ENCODE results near the gene GBX1.

DNA sequence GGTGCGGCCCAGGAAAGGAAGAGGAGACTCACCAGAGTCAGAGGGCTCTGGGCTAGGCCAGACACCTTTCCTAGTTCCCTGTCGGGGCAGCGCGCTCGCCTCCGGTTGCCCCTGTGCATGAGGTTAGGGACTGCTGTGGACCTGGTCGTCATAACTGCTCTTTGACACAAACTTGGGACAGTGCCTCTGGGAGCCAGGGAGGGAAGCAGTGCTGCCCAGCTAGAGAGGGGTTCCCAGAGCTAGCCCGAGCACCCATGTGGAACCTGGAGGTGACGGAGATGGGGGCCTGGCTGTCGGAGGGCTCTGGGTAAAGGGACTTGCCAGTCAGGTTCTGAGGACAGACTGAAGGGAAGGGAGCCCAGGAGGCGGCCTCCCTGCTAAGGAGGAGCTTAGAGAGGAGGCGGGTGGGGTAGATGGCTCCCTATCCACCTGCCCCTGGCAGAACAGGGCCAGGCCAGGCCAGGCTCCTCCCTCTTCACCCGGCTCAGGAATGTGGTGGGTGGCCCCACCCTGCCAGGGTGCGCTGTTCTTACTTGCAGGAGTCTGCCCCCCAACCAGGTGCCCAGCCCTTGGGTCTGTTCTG, 51.6 kb downstream of the GBX1 start:
- TF ChIP-seq POLR2AphosphoS5 (IDR thresholded peaks at IDR 0.05; ENCODE audit: low read depth, low read length) = no peak
- TF ChIP-seq, protein P1, sequence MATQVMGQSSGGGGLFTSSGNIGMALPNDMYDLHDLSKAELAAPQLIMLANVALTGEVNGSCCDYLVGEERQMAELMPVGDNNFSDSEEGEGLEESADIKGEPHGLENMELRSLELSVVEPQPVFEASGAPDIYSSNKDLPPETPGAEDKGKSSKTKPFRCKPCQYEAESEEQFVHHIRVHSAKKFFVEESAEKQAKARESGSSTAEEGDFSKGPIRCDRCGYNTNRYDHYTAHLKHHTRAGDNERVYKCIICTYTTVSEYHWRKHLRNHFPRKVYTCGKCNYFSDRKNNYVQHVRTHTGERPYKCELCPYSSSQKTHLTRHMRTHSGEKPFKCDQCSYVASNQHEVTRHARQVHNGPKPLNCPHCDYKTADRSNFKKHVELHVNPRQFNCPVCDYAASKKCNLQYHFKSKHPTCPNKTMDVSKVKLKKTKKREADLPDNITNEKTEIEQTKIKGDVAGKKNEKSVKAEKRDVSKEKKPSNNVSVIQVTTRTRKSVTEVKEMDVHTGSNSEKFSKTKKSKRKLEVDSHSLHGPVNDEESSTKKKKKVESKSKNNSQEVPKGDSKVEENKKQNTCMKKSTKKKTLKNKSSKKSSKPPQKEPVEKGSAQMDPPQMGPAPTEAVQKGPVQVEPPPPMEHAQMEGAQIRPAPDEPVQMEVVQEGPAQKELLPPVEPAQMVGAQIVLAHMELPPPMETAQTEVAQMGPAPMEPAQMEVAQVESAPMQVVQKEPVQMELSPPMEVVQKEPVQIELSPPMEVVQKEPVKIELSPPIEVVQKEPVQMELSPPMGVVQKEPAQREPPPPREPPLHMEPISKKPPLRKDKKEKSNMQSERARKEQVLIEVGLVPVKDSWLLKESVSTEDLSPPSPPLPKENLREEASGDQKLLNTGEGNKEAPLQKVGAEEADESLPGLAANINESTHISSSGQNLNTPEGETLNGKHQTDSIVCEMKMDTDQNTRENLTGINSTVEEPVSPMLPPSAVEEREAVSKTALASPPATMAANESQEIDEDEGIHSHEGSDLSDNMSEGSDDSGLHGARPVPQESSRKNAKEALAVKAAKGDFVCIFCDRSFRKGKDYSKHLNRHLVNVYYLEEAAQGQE (IDR thresholded peaks at IDR 0.05; ENCODE audit: insufficient read depth in 1 of 2, low read depth in 2 of 2, low read length in 2 of 2) = no peak
- no peak for TF ChIP-seq TAF1 (IDR thresholded peaks at IDR 0.05; ENCODE audit: borderline replicate concordance, insufficient read depth, low read length)

Data from PFSK-1 (cell line).